ES-I3 (cell line): ENCODE data around the gene CTSA.
A peak's percentile ranks its signal among the peaks of the same experiment; 100 is the strongest.

ENCODE experiments used
- H3K36me3 ChIP-seq: 2 replicates; pipeline ENCODE4 v1.6.1; 2013; ENCODE audit warnings: mild to moderate bottlenecking, low read length, control low read depth, moderate library complexity; ENCODE audit not compliant: insufficient read depth
- H3K4me1 ChIP-seq: 2 replicates; pipeline ENCODE4 v1.6.1; 2013; ENCODE audit warnings: mild to moderate bottlenecking, control low read depth, low read length; ENCODE audit not compliant: insufficient read depth
- H3K9ac ChIP-seq: 2 replicates; pipeline ENCODE4 v1.6.1; 2013; ENCODE audit warnings: low read depth, mild to moderate bottlenecking, low read length, moderate library complexity
- H3K9me3 ChIP-seq: 2 replicates; pipeline ENCODE4 v1.6.1; 2013; ENCODE audit warnings: mild to moderate bottlenecking, low read length, moderate library complexity; ENCODE audit not compliant: control insufficient read depth, insufficient read depth

The CTSA gene

GRCh38 chr20:45880988-45881788 lies 9.9 kb upstream of the CTSA start, which contains the start of gene ZSWIM1:
ZSWIM1 (plus strand) TSS chr20:45881227; CDS start chr20:45882593, 1,366 bp downstream.
- no peaks in the 10 kb centered on the region for H3K9me3 ChIP-seq
- H3K36me3 ChIP-seq = peaks cover 3% of the 10 kb centered on the region; the same call in 1 of the 2 replicates

GRCh38 chr20:45882469-45883099 lies 8.6 kb upstream of the CTSA start:
- no peaks in the 10 kb centered on the region for H3K4me1 ChIP-seq
- no peak overlapping the region for H3K9ac ChIP-seq
- no peaks in the 10 kb centered on the region for H3K9me3 ChIP-seq
- peaks cover 3% of the 10 kb centered on the region; the same call in 1 of the 2 replicates for H3K36me3 ChIP-seq

More at GRCh38 chr20:45880988-45881788, 9.9 kb upstream of the CTSA start, which contains the start of gene ZSWIM1:
- no peaks in the 10 kb centered on the region for H3K4me1 ChIP-seq
- peak within 1 kb of the TSS; percentile 74 for H3K9ac ChIP-seq

GRCh38 chr20:45883100-45883469 lies 8.1 kb upstream of the CTSA start:
- H3K36me3 ChIP-seq = peaks cover 3% of the 10 kb centered on the region; the same call in 1 of the 2 replicates
- H3K9me3 ChIP-seq = no peaks in the 10 kb centered on the region
- H3K4me1 ChIP-seq = no peaks in the 10 kb centered on the region
- no peak overlapping the region for H3K9ac ChIP-seq

- H3K36me3 ChIP-seq = peaks cover 3% of the 10 kb centered on the region; the same call in 1 of the 2 replicates
- H3K9ac ChIP-seq = no peak overlapping the region
- H3K9me3 ChIP-seq = no peaks in the 10 kb centered on the region
- no peaks in the 10 kb centered on the region for H3K4me1 ChIP-seq
Measured at GRCh38 chr20:45886590-45887345, 4.4 kb upstream of the CTSA start.

- Histone ChIP-seq H3K36me3 (peaks cover 3% of the 10 kb centered on the region; the same call in 1 of the 2 replicates), H3K9ac (no peak within 1 kb of the TSS), H3K4me1 (no peaks in the 10 kb centered on the region), H3K9me3 (no peaks in the 10 kb centered on the region)
Measured at GRCh38 chr20:45887346-45887715, 3.8 kb upstream of the CTSA start, which contains the start of gene SPATA25. SPATA25 (minus strand) TSS chr20:45887622; CDS start chr20:45887590, 32 bp downstream.

GRCh38 chr20:45888681-45889080 lies 2.5 kb upstream of the CTSA start:
- Histone ChIP-seq H3K9me3 (no peaks in the 10 kb centered on the region), H3K9ac (no peak overlapping the region), H3K36me3 (no peaks in the 10 kb centered on the region; the same call in 1 of the 2 replicates), H3K4me1 (no peaks in the 10 kb centered on the region)

- Histone ChIP-seq H3K9me3 (no peaks in the 10 kb centered on the region), H3K9ac (peak overlapping the region; percentile 76), H3K36me3 (peaks cover 3% of the 10 kb centered on the region; the same call in 1 of the 2 replicates), H3K4me1 (no peaks in the 10 kb centered on the region)
Measured at GRCh38 chr20:45890077-45890984, 804 bp upstream of the CTSA start.

GRCh38 chr20:45892049-45892825 lies 1.1 kb downstream of the CTSA start:
- Histone ChIP-seq H3K4me1 (no peaks in the 10 kb centered on the region), H3K9me3 (no peaks in the 10 kb centered on the region), H3K36me3 (peaks cover 3% of the 10 kb centered on the region; the same call in 1 of the 2 replicates), H3K9ac (peak overlapping the region; percentile 76; the same call in 1 of the 2 replicates)

- Histone ChIP-seq H3K9ac (no peak overlapping the region), H3K9me3 (no peaks in the 10 kb centered on the region), H3K4me1 (no peaks in the 10 kb centered on the region), H3K36me3 (peaks cover 3% of the 10 kb centered on the region; the same call in 1 of the 2 replicates)
Measured at GRCh38 chr20:45892828-45893500, 1.8 kb downstream of the CTSA start.

- Histone ChIP-seq H3K9ac (no peak overlapping the region), H3K9me3 (no peaks in the 10 kb centered on the region), H3K36me3 (peaks cover 3% of the 10 kb centered on the region; the same call in 1 of the 2 replicates), H3K4me1 (no peaks in the 10 kb centered on the region)
Measured at GRCh38 chr20:45893831-45894230, 2.7 kb downstream of the CTSA start.

- peaks cover 3% of the 10 kb centered on the region; the same call in 1 of the 2 replicates for H3K36me3 ChIP-seq
Measured at GRCh38 chr20:45894797-45895196, 3.7 kb downstream of the CTSA start.

GRCh38 chr20:45896641-45897161 lies 5.6 kb downstream of the CTSA start:
- Histone ChIP-seq H3K36me3 (peaks cover 11% of the 10 kb centered on the region; the same call in 1 of the 2 replicates), H3K4me1 (no peaks in the 10 kb centered on the region), H3K9me3 (no peaks in the 10 kb centered on the region), H3K9ac (no peak overlapping the region)

More at GRCh38 chr20:45894797-45895196, 3.7 kb downstream of the CTSA start:
- Histone ChIP-seq H3K4me1 (no peaks in the 10 kb centered on the region), H3K9ac (no peak overlapping the region), H3K9me3 (no peaks in the 10 kb centered on the region)
